ENCODE results near the gene NKD2. TPM values are rescaled to one million over a fixed set of nuclear protein-coding genes. Genes with fewer than 3 reads are reported as not detected.

NKD2 gene
- total RNA-seq, 2 donors from 2014 or later: 1.4 to 1.5 TPM

- ATAC-seq (ENCODE audit: insufficient number of reproducible peaks, low FRiP score, low read depth) (no peak), DNase-seq (ENCODE audit: low spot score) (no peak)
- H3K9me3 ChIP-seq: no peaks in the 10 kb centered on the region
- H3K27me3 ChIP-seq (replicated peaks; ENCODE audit: insufficient read depth): peaks cover 6% of the 10 kb centered on the region
- no peaks in the 10 kb centered on the region for H3K36me3 ChIP-seq
- no peak overlapping the region for H3K27ac ChIP-seq
- peaks cover 5 to 6% of the 10 kb centered on the region in 2 donors for H3K4me1 ChIP-seq (ENCODE audit: control insufficient read depth in 1 of 2, low read depth in 2 of 2)
- H3K4me3 ChIP-seq: no peak overlapping the region
- TF ChIP-seq CTCF (IDR thresholded peaks at IDR 0.05): no peak
These were observed 2.0 kb downstream of the NKD2 start for GRCh38 chr5:1010641-1011046.

GRCh38 chr5:1011226-1011631, 2.6 kb downstream of the NKD2 start:
- no peak overlapping the region for H3K4me3 ChIP-seq
- TF ChIP-seq CTCF (IDR thresholded peaks at IDR 0.05): no peak
- peaks cover 6% of the 10 kb centered on the region for H3K27me3 ChIP-seq (replicated peaks; ENCODE audit: insufficient read depth)
- H3K36me3 ChIP-seq: no peaks in the 10 kb centered on the region
- peaks cover 5 to 6% of the 10 kb centered on the region in 2 donors for H3K4me1 ChIP-seq (ENCODE audit: control insufficient read depth in 1 of 2, low read depth in 2 of 2)
- no peak for DNase-seq (ENCODE audit: low spot score)
- ATAC-seq (ENCODE audit: insufficient number of reproducible peaks, low FRiP score, low read depth): no peak
- no peaks in the 10 kb centered on the region for H3K9me3 ChIP-seq
- H3K27ac ChIP-seq: no peak overlapping the region

GRCh38 chr5:1011741-1012312, 3.2 kb downstream of the NKD2 start:
- peaks cover 5 to 6% of the 10 kb centered on the region in 2 donors for H3K4me1 ChIP-seq (ENCODE audit: control insufficient read depth in 1 of 2, low read depth in 2 of 2)
- peaks cover 6% of the 10 kb centered on the region for H3K27me3 ChIP-seq (replicated peaks; ENCODE audit: insufficient read depth)
- ATAC-seq (ENCODE audit: insufficient number of reproducible peaks, low FRiP score, low read depth) (no peak), DNase-seq (ENCODE audit: low spot score) (no peak)
- no peaks in the 10 kb centered on the region for H3K36me3 ChIP-seq
- no peak for TF ChIP-seq CTCF (IDR thresholded peaks at IDR 0.05)
- no peak overlapping the region for H3K4me3 ChIP-seq
- H3K9me3 ChIP-seq: no peaks in the 10 kb centered on the region
- H3K27ac ChIP-seq: no peak overlapping the region

- H3K9me3 ChIP-seq: no peaks in the 10 kb centered on the region
- no peak for TF ChIP-seq CTCF (IDR thresholded peaks at IDR 0.05)
- no peak overlapping the region for H3K27ac ChIP-seq
- H3K4me1 ChIP-seq (ENCODE audit: control insufficient read depth in 1 of 2, low read depth in 2 of 2): peaks cover 5 to 6% of the 10 kb centered on the region in 2 donors
- no peak overlapping the region for H3K4me3 ChIP-seq
- DNase-seq (ENCODE audit: low spot score) (no peak), ATAC-seq (ENCODE audit: insufficient number of reproducible peaks, low FRiP score, low read depth) (no peak)
- H3K36me3 ChIP-seq: no peaks in the 10 kb centered on the region
- H3K27me3 ChIP-seq (replicated peaks; ENCODE audit: insufficient read depth): peaks cover 6% of the 10 kb centered on the region
These were observed 3.8 kb downstream of the NKD2 start for GRCh38 chr5:1012313-1012841.

- Histone ChIP-seq H3K36me3 (no peaks in the 10 kb centered on the region), H3K27ac (no peak overlapping the region), H3K4me3 (no peak overlapping the region), H3K9me3 (no peaks in the 10 kb centered on the region), H3K27me3 (replicated peaks; ENCODE audit: insufficient read depth) (peaks cover 6% of the 10 kb centered on the region), H3K4me1 (ENCODE audit: control insufficient read depth in 1 of 2, low read depth in 2 of 2) (peaks cover 5 to 6% of the 10 kb centered on the region in 2 donors)
- TF ChIP-seq CTCF (IDR thresholded peaks at IDR 0.05): no peak
- no peak for ATAC-seq (ENCODE audit: insufficient number of reproducible peaks, low FRiP score, low read depth)
- DNase-seq (ENCODE audit: low spot score): no peak
These were observed 4.3 kb downstream of the NKD2 start for GRCh38 chr5:1012900-1013237.

Measured in thoracic aorta (tissue), 2 donors.